Colon (tissue), 2 donors: ENCODE results near the gene GOLGA7B.

ENCODE experiments used
- FAIRE-seq: peaks from 2 replicates; lab custom pipeline; 2012; peaks lifted over from hg19 to GRCh38; lab: Jason Lieb, UNC
- donor health status: control.
- donor health status: control.

Gene GOLGA7B

GRCh38 chr10:97849687-97850402 is at the start of gene GOLGA7B:
TSS of gene GOLGA7B (plus strand) at chr10:97849843. CDS start at chr10:97850304, 461 bp downstream.
- FAIRE-seq = no peak

GRCh38 chr10:97800474-97800873 is 49.2 kb upstream of the GOLGA7B start:
- FAIRE-seq = no peak

GRCh38 chr10:97801422-97801821 is 48.2 kb upstream of the GOLGA7B start:
- no peak for FAIRE-seq

GRCh38 chr10:97805096-97805884 is 44.4 kb upstream of the GOLGA7B start:
- no peak for FAIRE-seq

- no peak for FAIRE-seq
Measured at GRCh38 chr10:97805949-97806348, 43.7 kb upstream of the GOLGA7B start.

GRCh38 chr10:97810446-97810845 is 39.2 kb upstream of the GOLGA7B start:
- no peak for FAIRE-seq

GRCh38 chr10:97811958-97812357 is 37.7 kb upstream of the GOLGA7B start:
- no peak for FAIRE-seq

GRCh38 chr10:97812696-97813095 is 36.9 kb upstream of the GOLGA7B start:
- no peak for FAIRE-seq

GRCh38 chr10:97813311-97813710 is 36.3 kb upstream of the GOLGA7B start:
- FAIRE-seq = no peak

GRCh38 chr10:97814996-97815395 is 34.6 kb upstream of the GOLGA7B start:
- no peak for FAIRE-seq

GRCh38 chr10:97816609-97817008 is 33.0 kb upstream of the GOLGA7B start:
- no peak for FAIRE-seq

- FAIRE-seq = no peak
Measured at GRCh38 chr10:97818572-97818971, 31.1 kb upstream of the GOLGA7B start.

GRCh38 chr10:97820096-97820704 is 29.4 kb upstream of the GOLGA7B start:
- no peak for FAIRE-seq

GRCh38 chr10:97821308-97822038 is 28.2 kb upstream of the GOLGA7B start:
- no peak for FAIRE-seq

GRCh38 chr10:97822261-97822687 is 27.4 kb upstream of the GOLGA7B start:
- FAIRE-seq = no peak

GRCh38 chr10:97823734-97824133 is 25.9 kb upstream of the GOLGA7B start:
- FAIRE-seq = no peak

- FAIRE-seq = no peak
Measured at GRCh38 chr10:97825020-97825760, 24.5 kb upstream of the GOLGA7B start.

- FAIRE-seq = no peak
Measured at GRCh38 chr10:97826892-97827291, 22.8 kb upstream of the GOLGA7B start.

GRCh38 chr10:97827702-97828291 is 21.8 kb upstream of the GOLGA7B start:
- no peak for FAIRE-seq

- no peak for FAIRE-seq
Measured at GRCh38 chr10:97828721-97829120, 20.9 kb upstream of the GOLGA7B start.

- no peak for FAIRE-seq
Measured at GRCh38 chr10:97830064-97830463, 19.6 kb upstream of the GOLGA7B start.
